Measurements from ENCODE around the gene WFIKKN1.

The WFIKKN1 gene

DNA sequence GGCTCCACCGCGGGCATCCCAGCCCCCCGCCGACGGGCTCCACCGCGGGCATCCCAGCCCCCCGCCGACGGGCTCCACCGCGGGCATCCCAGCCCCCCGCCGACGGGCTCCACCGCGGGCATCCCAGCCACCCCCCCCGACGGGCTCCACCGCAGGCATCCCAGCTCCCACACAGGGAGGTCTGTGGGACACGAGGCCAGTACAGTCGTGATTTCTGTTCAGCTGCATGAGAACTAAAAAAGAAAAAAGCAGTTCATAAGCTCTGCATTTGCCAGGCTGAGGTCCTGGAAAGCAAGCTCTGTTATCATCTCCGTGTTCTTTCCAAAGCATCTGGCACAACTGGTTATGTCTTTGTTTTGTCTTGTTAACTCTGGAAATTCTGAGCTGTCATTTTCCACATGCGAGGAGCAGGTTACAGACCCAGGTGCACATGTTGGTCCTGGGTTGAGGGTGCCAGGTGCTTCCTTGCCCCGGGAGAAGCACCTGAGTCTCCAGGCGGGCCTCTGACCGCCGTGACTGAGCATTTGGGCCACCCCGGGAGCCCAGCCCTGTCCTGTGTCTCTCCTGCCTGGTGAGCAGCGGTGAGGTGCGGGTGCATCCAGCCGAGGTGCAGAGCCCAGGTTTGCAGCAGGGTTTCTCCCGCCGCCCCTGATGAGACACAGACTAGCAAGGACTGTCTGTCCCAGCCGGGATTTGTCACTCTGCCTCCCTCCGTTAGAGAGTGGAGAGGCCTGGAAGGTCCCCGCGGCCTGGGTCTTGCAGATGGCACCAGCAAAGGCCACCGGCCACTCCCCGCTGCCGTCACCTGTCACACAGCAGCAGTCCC is 9.9 kb upstream of the WFIKKN1 start:
- CTCF ChIA-PET, result interaction anchor here (2.0 kb wide), 1 partner anchor 11 kb away, joined by 6 read pairs; no protein-coding TSS in a partner anchor
- no peak for TF ChIP-seq FOXK2 (IDR thresholded peaks at IDR 0.05)
- no peak for TF ChIP-seq HDGF (IDR thresholded peaks at IDR 0.05; ENCODE audit: borderline replicate concordance)
- no peak for TF ChIP-seq BHLHE40 (IDR thresholded peaks at IDR 0.05; ENCODE audit: borderline replicate concordance)
- TF ChIP-seq SP1 (IDR thresholded peaks at IDR 0.05), result no peak
- no peak for TF ChIP-seq L3MBTL2 (conservative IDR thresholded peaks at IDR 0.05)
- TF ChIP-seq TARDBP (IDR thresholded peaks at IDR 0.05), result no peak
- TF ChIP-seq NFRKB (IDR thresholded peaks at IDR 0.05), result no peak
- no peak for TF ChIP-seq LEF1 (IDR thresholded peaks at IDR 0.05; ENCODE audit: borderline replicate concordance)
- no peak for DNase-seq (ENCODE audit: extremely low spot score)
- POLR2A ChIA-PET, result interaction anchor here (1.3 kb wide), 1 partner anchor 29 kb away, joined by 4 read pairs; the partner anchor contains the start of gene WDR90

- POLR2A ChIA-PET, result interaction anchor here (1.2 to 1.3 kb wide), 2 partner anchors 15 to 28 kb away, joined by 4 read pairs; partner anchors contain the start of genes METTL26 and WDR90
- CTCF ChIA-PET, result interaction anchor here (1.0 to 2.0 kb wide), 3 partner anchors 12 to 20 kb away, joined by 4 to 6 read pairs (median 5); no protein-coding TSS in a partner anchor
- TF ChIP-seq FOXM1 (IDR thresholded peaks at IDR 0.05; ENCODE audit: borderline replicate concordance) (no peak), HDGF (IDR thresholded peaks at IDR 0.05; ENCODE audit: borderline replicate concordance) (no peak), TARDBP (IDR thresholded peaks at IDR 0.05) (no peak), ARNT (IDR thresholded peaks at IDR 0.05) (no peak), SP1 (IDR thresholded peaks at IDR 0.05) (no peak), FOXK2 (IDR thresholded peaks at IDR 0.05) (no peak), ELF4 (IDR thresholded peaks at IDR 0.05) (no peak), LEF1 (IDR thresholded peaks at IDR 0.05; ENCODE audit: borderline replicate concordance) (no peak), BHLHE40 (IDR thresholded peaks at IDR 0.05; ENCODE audit: borderline replicate concordance) (no peak), ZNF384 (IDR thresholded peaks at IDR 0.05) (no peak), L3MBTL2 (conservative IDR thresholded peaks at IDR 0.05) (no peak), FOXA1 (IDR thresholded peaks at IDR 0.05) (no peak), SUZ12 (IDR thresholded peaks at IDR 0.05) (no peak)
- TF ChIP-seq, protein P1, sequence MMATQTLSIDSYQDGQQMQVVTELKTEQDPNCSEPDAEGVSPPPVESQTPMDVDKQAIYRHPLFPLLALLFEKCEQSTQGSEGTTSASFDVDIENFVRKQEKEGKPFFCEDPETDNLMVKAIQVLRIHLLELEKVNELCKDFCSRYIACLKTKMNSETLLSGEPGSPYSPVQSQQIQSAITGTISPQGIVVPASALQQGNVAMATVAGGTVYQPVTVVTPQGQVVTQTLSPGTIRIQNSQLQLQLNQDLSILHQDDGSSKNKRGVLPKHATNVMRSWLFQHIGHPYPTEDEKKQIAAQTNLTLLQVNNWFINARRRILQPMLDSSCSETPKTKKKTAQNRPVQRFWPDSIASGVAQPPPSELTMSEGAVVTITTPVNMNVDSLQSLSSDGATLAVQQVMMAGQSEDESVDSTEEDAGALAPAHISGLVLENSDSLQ (IDR thresholded peaks at IDR 0.05), result no peak
- no peak for DNase-seq (ENCODE audit: extremely low spot score)
These were observed 9.2 kb upstream of the WFIKKN1 start for GRCh38 chr16:621526-622105.

- CTCF ChIA-PET, result interaction anchor here (0.5 to 1.2 kb wide), 2 partner anchors 22 to 128 kb away, joined by 4 to 5 read pairs; no protein-coding TSS in a partner anchor
- POLR2A ChIA-PET, result no interaction called here
- no peak for TF ChIP-seq SUZ12 (IDR thresholded peaks at IDR 0.05)
- TF ChIP-seq TARDBP (IDR thresholded peaks at IDR 0.05), result no peak
- TF ChIP-seq CTBP1 (IDR thresholded peaks at IDR 0.05; ENCODE audit: borderline replicate concordance), result no peak
- no peak for TF ChIP-seq FOXK2 (IDR thresholded peaks at IDR 0.05)
- no peak for TF ChIP-seq ELF4 (IDR thresholded peaks at IDR 0.05)
- TF ChIP-seq, protein P1 (IDR thresholded peaks at IDR 0.05), result no peak
- no peak for TF ChIP-seq ZNF384 (IDR thresholded peaks at IDR 0.05)
- no peak for TF ChIP-seq L3MBTL2 (conservative IDR thresholded peaks at IDR 0.05)
- no peak for TF ChIP-seq LEF1 (IDR thresholded peaks at IDR 0.05; ENCODE audit: borderline replicate concordance)
- TF ChIP-seq ARNT (IDR thresholded peaks at IDR 0.05), result no peak
- TF ChIP-seq BHLHE40 (IDR thresholded peaks at IDR 0.05; ENCODE audit: borderline replicate concordance), result no peak
- TF ChIP-seq SP1 (IDR thresholded peaks at IDR 0.05), result no peak
- TF ChIP-seq HDGF (IDR thresholded peaks at IDR 0.05; ENCODE audit: borderline replicate concordance), result no peak
- TF ChIP-seq FOXM1 (IDR thresholded peaks at IDR 0.05; ENCODE audit: borderline replicate concordance), result no peak
- TF ChIP-seq NFRKB (IDR thresholded peaks at IDR 0.05), result no peak
- DNase-seq (ENCODE audit: extremely low spot score), result no peak
These were observed 7.9 kb upstream of the WFIKKN1 start for GRCh38 chr16:622920-623280.

DNA sequence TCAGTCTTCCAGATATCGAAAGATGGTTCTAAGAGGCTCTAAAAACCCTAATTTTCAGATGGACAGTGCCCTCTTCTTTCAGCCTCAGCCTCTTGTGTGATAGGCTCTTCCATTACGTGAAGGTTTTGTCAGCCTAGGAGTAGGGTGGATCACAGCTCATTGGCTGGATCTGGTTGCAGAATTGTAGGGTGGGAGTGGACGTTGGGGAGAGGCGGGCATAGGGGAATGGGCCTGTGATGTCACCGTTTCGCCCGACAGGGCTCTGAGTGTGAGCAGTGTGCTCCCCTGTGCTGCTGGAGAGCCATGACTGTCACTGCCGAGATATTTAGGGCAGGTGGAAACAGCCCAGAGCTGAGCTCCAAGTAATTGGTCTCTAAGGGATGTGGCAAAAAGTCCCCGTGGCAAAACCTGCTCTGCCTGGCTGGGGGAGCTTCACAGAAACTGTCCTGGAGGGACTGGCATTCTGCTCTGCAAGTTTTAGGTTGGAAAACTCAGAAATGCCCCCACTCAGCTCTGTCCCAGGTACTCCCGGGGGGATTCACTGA is 6.2 kb upstream of the WFIKKN1 start:
- ChIA-PET CTCF (interaction anchor here (0.7 to 1.1 kb wide), 3 partner anchors 12 to 130 kb away, joined by 3 to 6 read pairs (median 3); partner anchors contain the start of gene METTL26), POLR2A (interaction anchor here (1.5 kb wide), 1 partner anchor 12 kb away, joined by 8 read pairs; the partner anchor contains the start of gene METTL26)
- no peak for TF ChIP-seq L3MBTL2 (conservative IDR thresholded peaks at IDR 0.05)
- no peak for DNase-seq (ENCODE audit: extremely low spot score)

DNA sequence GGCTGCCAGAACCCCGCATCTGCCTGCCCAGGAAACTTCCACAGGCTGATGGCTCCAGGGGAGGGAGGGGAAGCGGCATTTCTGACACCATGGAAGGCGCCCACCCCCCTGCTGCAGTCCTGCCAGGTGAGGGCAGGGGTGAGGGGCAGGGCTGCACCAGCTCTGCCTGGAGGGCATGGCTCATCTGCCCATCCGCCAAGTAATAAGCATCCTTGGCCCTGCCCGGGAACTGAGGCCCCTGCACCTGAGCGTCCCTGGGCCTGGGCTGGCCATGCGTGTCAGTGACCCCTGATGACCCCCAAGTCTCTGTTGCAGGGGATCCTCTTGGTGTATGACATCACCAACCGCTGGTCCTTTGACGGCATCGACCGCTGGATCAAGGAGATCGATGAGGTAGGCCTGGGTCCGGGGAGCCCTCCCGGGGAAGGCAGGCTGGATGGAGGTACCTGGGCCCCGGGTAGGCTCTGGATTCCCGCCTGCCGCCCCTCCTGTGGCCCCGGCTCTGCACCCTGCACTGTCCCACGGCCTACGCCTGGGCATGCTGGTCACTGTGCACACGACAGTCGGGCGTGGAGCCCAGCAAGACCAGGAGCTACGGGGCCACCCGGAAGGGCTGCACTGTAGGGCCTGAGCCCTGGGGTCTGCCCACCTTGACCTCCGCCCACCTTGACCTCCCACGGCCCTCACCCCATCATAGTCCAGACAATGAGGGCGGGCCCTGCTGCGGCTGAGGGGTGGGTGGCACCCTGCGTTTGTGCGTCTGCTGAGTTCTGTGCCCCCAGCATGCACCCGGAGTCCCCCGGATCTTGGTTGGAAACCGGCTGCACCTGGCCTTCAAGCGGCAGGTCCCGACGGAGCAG is 5.4 kb upstream of the WFIKKN1 start:
- DNase-seq (ENCODE audit: extremely low spot score), result no peak
- no peak for TF ChIP-seq ARNT (IDR thresholded peaks at IDR 0.05)
- TF ChIP-seq ZNF384 (IDR thresholded peaks at IDR 0.05), result no peak
- TF ChIP-seq LEF1 (IDR thresholded peaks at IDR 0.05; ENCODE audit: borderline replicate concordance), result no peak
- no peak for TF ChIP-seq ELF4 (IDR thresholded peaks at IDR 0.05)
- no peak for TF ChIP-seq L3MBTL2 (conservative IDR thresholded peaks at IDR 0.05)
- TF ChIP-seq TARDBP (IDR thresholded peaks at IDR 0.05), result no peak
- TF ChIP-seq FOXM1 (IDR thresholded peaks at IDR 0.05; ENCODE audit: borderline replicate concordance), result no peak
- TF ChIP-seq, protein P1 (IDR thresholded peaks at IDR 0.05), result no peak
- no peak for TF ChIP-seq FOXK2 (IDR thresholded peaks at IDR 0.05)
- no peak for TF ChIP-seq HDGF (IDR thresholded peaks at IDR 0.05; ENCODE audit: borderline replicate concordance)
- TF ChIP-seq NFRKB (IDR thresholded peaks at IDR 0.05), result no peak
- no peak for TF ChIP-seq BHLHE40 (IDR thresholded peaks at IDR 0.05; ENCODE audit: borderline replicate concordance)
- TF ChIP-seq SP1 (IDR thresholded peaks at IDR 0.05), result no peak
- TF ChIP-seq SUZ12 (IDR thresholded peaks at IDR 0.05), result no peak
- no peak for TF ChIP-seq FOXA1 (IDR thresholded peaks at IDR 0.05)
- TF ChIP-seq CTBP1 (IDR thresholded peaks at IDR 0.05; ENCODE audit: borderline replicate concordance), result no peak
- ChIA-PET CTCF (interaction anchor here (0.8 kb wide), 1 partner anchor 11 kb away, joined by 3 read pairs; the partner anchor contains the start of gene METTL26), POLR2A (interaction anchor here (1.5 kb wide), 1 partner anchor 11 kb away, joined by 8 read pairs; the partner anchor contains the start of gene METTL26)
